Lower leg skin (tissue), 3 donors: ENCODE data around the gene CYP2U1.

Experiments used
- POLR2A ChIP-seq, 2 donors: fragments of 450-650 bp; IDR thresholded peaks; one replicate each; pipeline ENCODE4 v1.6.1; 2016 to 2017; ENCODE audit warnings: antibody characterized with exemption in 2 of 2, mild to moderate bottlenecking in 1 of 2, moderate library complexity in 1 of 2
- TF ChIP-seq, protein P1 (sequence below), 3 donors: fragments of 450-650 bp; IDR thresholded peaks; one replicate each; pipeline ENCODE4 v1.5.1; 2016; ENCODE audit warnings: antibody characterized with exemption in 3 of 3, mild to moderate bottlenecking in 3 of 3, moderate library complexity in 2 of 3

- TF ChIP-seq, protein P1, sequence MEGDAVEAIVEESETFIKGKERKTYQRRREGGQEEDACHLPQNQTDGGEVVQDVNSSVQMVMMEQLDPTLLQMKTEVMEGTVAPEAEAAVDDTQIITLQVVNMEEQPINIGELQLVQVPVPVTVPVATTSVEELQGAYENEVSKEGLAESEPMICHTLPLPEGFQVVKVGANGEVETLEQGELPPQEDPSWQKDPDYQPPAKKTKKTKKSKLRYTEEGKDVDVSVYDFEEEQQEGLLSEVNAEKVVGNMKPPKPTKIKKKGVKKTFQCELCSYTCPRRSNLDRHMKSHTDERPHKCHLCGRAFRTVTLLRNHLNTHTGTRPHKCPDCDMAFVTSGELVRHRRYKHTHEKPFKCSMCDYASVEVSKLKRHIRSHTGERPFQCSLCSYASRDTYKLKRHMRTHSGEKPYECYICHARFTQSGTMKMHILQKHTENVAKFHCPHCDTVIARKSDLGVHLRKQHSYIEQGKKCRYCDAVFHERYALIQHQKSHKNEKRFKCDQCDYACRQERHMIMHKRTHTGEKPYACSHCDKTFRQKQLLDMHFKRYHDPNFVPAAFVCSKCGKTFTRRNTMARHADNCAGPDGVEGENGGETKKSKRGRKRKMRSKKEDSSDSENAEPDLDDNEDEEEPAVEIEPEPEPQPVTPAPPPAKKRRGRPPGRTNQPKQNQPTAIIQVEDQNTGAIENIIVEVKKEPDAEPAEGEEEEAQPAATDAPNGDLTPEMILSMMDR (IDR thresholded peaks at IDR 0.05): no peak
- no peak for TF ChIP-seq POLR2A (IDR thresholded peaks at IDR 0.05)
These were observed 46.1 kb downstream of the CYP2U1 start for GRCh38 chr4:107977482-107977881.
